Dedifferentiated amniotic fluid mesenchymal stem cell (primary cell): ENCODE data around the gene SLC12A1.

ENCODE experiments used
- DNase-seq: peaks from one replicate; pipeline ENCODE4 v3.0.0-alpha.2; 2016; ENCODE audit errors: extremely low spot score

The SLC12A1 gene

GRCh38 chr15:48242535-48242934 is 36.4 kb downstream of the SLC12A1 start:
- no peak for DNase-seq

GRCh38 chr15:48244921-48245320 is 38.8 kb downstream of the SLC12A1 start:
- DNase-seq: no peak

- no peak for DNase-seq
Measured at GRCh38 chr15:48248414-48248813, 42.3 kb downstream of the SLC12A1 start.

DNA sequence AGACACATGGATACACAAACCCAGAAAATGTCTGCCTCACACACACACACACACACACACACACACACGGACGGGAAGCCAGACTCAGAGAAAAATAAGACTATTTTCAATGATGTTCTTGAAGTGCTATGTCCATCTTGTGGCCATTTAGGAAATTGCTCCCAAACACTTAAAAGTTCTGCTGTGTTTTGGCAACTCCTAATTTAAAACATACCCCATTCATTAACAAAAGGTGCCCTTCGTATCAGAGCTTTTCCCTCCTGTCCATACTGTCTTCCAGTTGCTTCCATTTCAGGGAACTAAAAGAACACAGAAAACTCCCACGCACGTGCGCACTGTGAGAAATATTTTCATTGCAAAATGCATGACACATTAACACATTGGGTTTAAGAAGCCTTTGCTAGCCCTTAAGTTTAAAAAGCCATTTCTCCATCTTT is 44.6 kb downstream of the SLC12A1 start:
- DNase-seq: peak; percentile 78

DNA sequence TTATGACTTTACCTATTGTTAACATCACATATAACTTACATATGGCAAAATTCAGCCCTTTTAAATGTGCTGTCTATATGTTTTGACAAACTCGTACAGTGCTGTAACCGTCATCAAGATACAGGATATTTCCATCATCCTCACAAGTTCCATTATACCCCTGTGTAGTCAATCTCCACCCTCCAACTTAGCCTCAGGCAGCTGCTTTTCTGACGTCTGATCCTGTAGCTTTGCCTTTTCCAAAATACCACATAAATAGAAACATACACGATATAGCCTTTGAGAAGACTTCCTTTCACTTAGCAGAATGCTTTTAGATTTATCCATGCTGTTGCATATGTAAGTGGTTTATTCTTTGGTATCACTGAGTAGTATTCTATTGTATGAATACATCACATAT is 47.1 kb downstream of the SLC12A1 start:
- no peak for DNase-seq

GRCh38 chr15:48265135-48265534 is 59.0 kb downstream of the SLC12A1 start:
- no peak for DNase-seq

- no peak for DNase-seq
Measured at GRCh38 chr15:48266024-48266689, 60.1 kb downstream of the SLC12A1 start.

DNA sequence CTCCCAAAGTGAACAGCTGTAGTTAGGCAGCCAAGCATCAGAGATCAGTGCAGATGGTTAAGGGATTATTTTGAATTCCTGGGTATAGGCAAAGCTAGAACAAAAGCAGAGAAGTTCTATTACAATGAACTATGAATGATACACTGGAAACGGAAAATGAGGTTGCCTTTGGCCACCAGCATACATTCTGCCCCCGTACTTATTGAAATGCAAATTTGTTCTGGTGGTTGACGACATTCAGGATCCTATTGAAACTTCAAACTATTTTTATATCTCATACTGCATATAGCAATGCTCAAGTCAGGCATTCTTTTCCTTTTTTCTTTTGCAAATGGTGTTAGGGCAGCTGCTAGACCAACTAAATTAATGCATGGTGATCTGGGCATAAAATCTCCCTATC is 61.7 kb downstream of the SLC12A1 start:
- DNase-seq: no peak

- no peak for DNase-seq
Measured at GRCh38 chr15:48273049-48273448, 66.9 kb downstream of the SLC12A1 start.

DNA sequence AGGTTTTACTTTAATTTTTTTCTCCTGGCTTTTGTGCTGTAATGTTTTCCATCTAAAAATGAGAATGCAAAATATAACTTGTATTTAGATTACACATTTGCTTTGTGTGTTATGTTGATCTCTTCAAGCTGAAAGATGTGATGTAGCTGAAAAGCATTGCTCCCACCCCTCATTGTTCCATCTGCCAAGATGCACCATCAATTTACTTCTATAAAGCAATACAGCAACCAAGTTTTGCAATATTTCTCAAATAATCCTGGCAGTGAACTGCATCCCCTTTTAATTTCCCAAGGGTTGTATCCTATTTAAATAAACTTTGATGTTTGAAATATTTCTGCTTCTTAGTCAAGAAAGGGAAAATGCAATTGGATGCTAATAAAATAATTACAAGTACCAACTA is 72.6 kb downstream of the SLC12A1 start:
- no peak for DNase-seq

GRCh38 chr15:48279608-48280007 is 73.5 kb downstream of the SLC12A1 start:
- no peak for DNase-seq

- DNase-seq: no peak
Measured at GRCh38 chr15:48281674-48282073, 75.6 kb downstream of the SLC12A1 start.

DNA sequence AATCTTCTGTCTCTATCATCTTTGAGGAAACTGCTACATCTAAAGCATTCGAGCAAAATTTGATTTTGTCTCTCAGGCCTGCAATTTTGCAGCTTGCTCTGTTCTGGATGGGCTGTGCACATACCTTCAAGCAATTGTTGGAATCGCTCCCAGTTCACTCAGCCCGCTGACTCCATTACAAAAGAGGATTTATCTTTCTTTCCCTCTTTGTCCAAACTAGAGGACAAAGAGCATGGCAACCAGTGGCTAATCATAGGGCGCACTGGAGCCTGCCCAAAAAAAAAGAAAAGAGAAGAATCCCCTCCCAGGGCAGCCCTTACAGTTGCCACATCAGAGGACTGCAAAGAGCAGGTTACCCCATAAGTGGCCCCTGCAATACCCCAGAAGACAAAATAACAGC is 76.1 kb downstream of the SLC12A1 start:
- no peak for DNase-seq

- no peak for DNase-seq
Measured at GRCh38 chr15:48283396-48284145, 77.5 kb downstream of the SLC12A1 start.

- peak; percentile 84 for DNase-seq
Measured at GRCh38 chr15:48285329-48286214, 79.5 kb downstream of the SLC12A1 start.

- no peak for DNase-seq
Measured at GRCh38 chr15:48289628-48290027, 83.5 kb downstream of the SLC12A1 start.

GRCh38 chr15:48292458-48292857 is 86.4 kb downstream of the SLC12A1 start:
- no peak for DNase-seq

GRCh38 chr15:48297668-48298067 is 91.6 kb downstream of the SLC12A1 start:
- no peak for DNase-seq

DNA sequence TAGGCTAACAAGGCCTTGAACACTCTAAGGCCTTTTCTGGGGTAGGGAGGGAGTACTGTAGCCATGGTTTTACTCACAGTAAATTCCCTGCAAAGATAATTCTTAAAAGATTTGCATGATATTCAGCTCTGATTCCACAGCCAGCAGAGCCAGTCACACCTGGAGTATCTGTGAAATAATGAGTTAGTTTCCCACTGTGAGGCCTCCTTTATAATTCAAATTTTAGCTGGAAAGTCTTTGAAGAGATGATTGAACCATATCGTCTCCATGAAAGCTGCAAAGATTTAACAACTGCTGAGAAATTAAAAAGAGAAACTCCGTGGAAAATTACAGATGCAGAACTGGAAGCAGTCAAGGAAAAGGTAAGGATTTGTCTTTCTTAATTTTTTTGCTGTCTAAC is 92.8 kb downstream of the SLC12A1 start:
- DNase-seq: no peak

- no peak for DNase-seq
Measured at GRCh38 chr15:48300038-48300437, 93.9 kb downstream of the SLC12A1 start.

- DNase-seq: no peak
Measured at GRCh38 chr15:48304398-48304797, 98.3 kb downstream of the SLC12A1 start.

DNA sequence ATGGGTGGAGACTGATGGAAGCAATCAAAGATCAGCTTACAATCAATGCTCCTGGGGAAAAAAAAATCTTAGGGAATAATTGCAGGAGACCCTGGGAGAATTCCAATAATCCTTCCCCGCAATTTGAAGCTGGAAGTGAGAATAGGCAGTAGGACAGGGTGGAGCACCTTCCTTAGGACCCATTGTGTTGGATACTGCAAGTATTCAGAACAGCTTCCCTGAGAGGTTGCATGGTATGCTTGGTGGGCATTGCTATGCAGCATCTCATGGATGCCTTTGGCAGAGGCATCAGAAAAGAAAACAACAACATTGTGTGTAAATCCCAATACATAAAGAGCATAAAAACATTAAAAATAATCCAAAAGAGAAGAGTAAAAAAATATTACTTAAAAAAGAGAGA is 100.5 kb downstream of the SLC12A1 start:
- no peak for DNase-seq
